H1 (cell line): ENCODE data around the gene ULBP1. TPM values are rescaled to one million over a fixed set of nuclear protein-coding genes. Genes with fewer than 3 reads are reported as not detected.
"Not testable (repeated sequence)": the region's sequence is repeated elsewhere in the genome, so short reads cannot be mapped to it uniquely, and the experiment has no call there.

ENCODE experiments used
- CTCF ChIA-PET: fragments of 300-600 bp; sonication (Branson Sonifier 250); formaldehyde crosslinking; loops from one replicate; lab custom pipeline; 2021; ENCODE audit not compliant: partially characterized antibody; lab: Charles Lee
- POLR2A ChIA-PET: fragments of 300-600 bp; sonication (Branson Sonifier 250); formaldehyde crosslinking; loops from one replicate; lab custom pipeline; 2021; ENCODE audit warnings: inconsistent platforms; ENCODE audit not compliant: partially characterized antibody; lab: Charles Lee
- DNase-seq, 2 experiments: peaks; one replicate each; pipeline versions ENCODE4 v3.0.0 to v3.0.0-alpha.2; 2010 to 2022; ENCODE audit warnings: low spot score in 2 of 2, low read depth in 1 of 2, mixed read lengths in 1 of 2
- FAIRE-seq: peaks from 2 replicates; lab custom pipeline; 2011; peaks lifted over from hg19 to GRCh38; lab: Jason Lieb, UNC
- H2AFZ ChIP-seq: 2 replicates; pipeline ENCODE4 v1.8.1; 2012; ENCODE audit warnings: low read length, inconsistent platforms
- H2AK5ac ChIP-seq: 2 replicates; pipeline ENCODE4 v1.6.1; 2013; ENCODE audit warnings: low read depth, low read length
- H2BK120ac ChIP-seq: replicated peaks from 2 replicates; pipeline ENCODE3; 2013; ENCODE audit warnings: low read depth, low read length, inconsistent platforms
- H2BK12ac ChIP-seq: 2 replicates; pipeline ENCODE4 v1.6.1; 2013; ENCODE audit warnings: low read depth, low read length
- H2BK15ac ChIP-seq: 2 replicates; pipeline ENCODE4 v1.6.1; 2013; ENCODE audit warnings: low read length
- H2BK20ac ChIP-seq: 2 replicates; pipeline ENCODE4 v1.6.1; 2013; ENCODE audit warnings: low read length
- H2BK5ac ChIP-seq: 2 replicates; pipeline ENCODE4 v1.6.1; 2013; ENCODE audit warnings: low read depth, low read length
- H3K14ac ChIP-seq: 2 replicates; pipeline ENCODE4 v1.6.1; 2013; ENCODE audit warnings: inconsistent platforms; ENCODE audit not compliant: insufficient read length
- H3K18ac ChIP-seq: 2 replicates; pipeline ENCODE4 v1.6.1; 2013; ENCODE audit warnings: low read length; ENCODE audit errors: extremely low read depth
- H3K23ac ChIP-seq: 2 replicates; pipeline ENCODE4 v1.6.1; 2013; ENCODE audit warnings: inconsistent platforms; ENCODE audit not compliant: insufficient read length
- H3K23me2 ChIP-seq: 2 replicates; pipeline ENCODE4 v1.6.1; 2013; ENCODE audit warnings: low read depth, low read length
- H3K27ac ChIP-seq: 2 replicates; pipeline ENCODE4 v1.6.1; 2011; ENCODE audit warnings: low read depth, low read length, inconsistent platforms
- H3K27me3 ChIP-seq, 4 experiments: replicated peaks in 1 of 4; 1 replicate in 1 of 4; 2 replicates in 3 of 4; pipeline versions ENCODE4 v1.6.1 to v1.8.1; 2011 to 2013; ENCODE audit warnings: low read length in 3 of 4, mild to moderate bottlenecking in 3 of 4, inconsistent platforms in 2 of 4, mixed read lengths in 2 of 4, moderate library complexity in 1 of 4; ENCODE audit not compliant: control insufficient read depth in 3 of 4, insufficient read depth in 3 of 4; ENCODE audit errors: extremely low read depth in 1 of 4
- H3K36me3 ChIP-seq, 4 experiments: 2 replicates each; pipeline versions ENCODE4 v1.6.1 to v1.8.1; 2011 to 2013; ENCODE audit warnings: mild to moderate bottlenecking in 4 of 4, low read length in 3 of 4, moderate library complexity in 2 of 4, control low read depth in 1 of 4, inconsistent platforms in 1 of 4; ENCODE audit not compliant: insufficient read depth in 4 of 4, control insufficient read depth in 2 of 4
- H3K4ac ChIP-seq: replicated peaks from 2 replicates; pipeline ENCODE3; 2013; ENCODE audit warnings: low read length, low read depth, mixed read lengths, inconsistent platforms; ENCODE audit not compliant: insufficient read length
- H3K4me1 ChIP-seq, 4 experiments: replicated peaks in 1 of 4; 1 replicate in 1 of 4; 2 replicates in 3 of 4; pipeline versions ENCODE4 v1.6.1 to v1.8.1; 2011 to 2013; ENCODE audit warnings: low read length in 3 of 4, inconsistent platforms in 2 of 4, mixed read lengths in 1 of 4; ENCODE audit not compliant: insufficient read depth in 4 of 4, control insufficient read depth in 3 of 4
- H3K4me2 ChIP-seq, 2 experiments: 2 replicates each; pipeline versions ENCODE4 v1.6.1 to v1.8.1; 2011 to 2013; ENCODE audit warnings: low read depth in 2 of 2, low read length in 2 of 2, control low read depth in 1 of 2, inconsistent platforms in 1 of 2, mild to moderate bottlenecking in 1 of 2; ENCODE audit not compliant: insufficient read depth in 1 of 2
- H3K4me3 ChIP-seq, 4 experiments: fragments of 200-600, 300-600 bp in 1 of 4; sonication (generic), shearing (Covaris generic), sonication (Bioruptor Twin) in 1 of 4; 2 replicates each; pipeline versions ENCODE4 v1.5.1 to v1.8.1; 2011 to 2016; ENCODE audit warnings: low read length in 4 of 4, low read depth in 3 of 4, control low read depth in 2 of 4, inconsistent platforms in 2 of 4, mild to moderate bottlenecking in 2 of 4, mixed read lengths in 1 of 4, moderate library complexity in 1 of 4; ENCODE audit not compliant: insufficient read depth in 2 of 4; ENCODE audit errors: extremely low read depth in 1 of 4
- H3K56ac ChIP-seq: replicated peaks from 2 replicates; pipeline ENCODE3; 2013; ENCODE audit warnings: low read depth, mild to moderate bottlenecking, mixed read lengths, low read length, inconsistent platforms; ENCODE audit not compliant: insufficient read length
- H3K79me1 ChIP-seq: 2 replicates; pipeline ENCODE4 v1.6.1; 2013; ENCODE audit warnings: low read depth, low read length, control low read depth
- H3K79me2 ChIP-seq, 2 experiments: 2 replicates each; pipeline versions ENCODE4 v1.6.1 to v1.8.1; 2012 to 2013; ENCODE audit warnings: low read length in 2 of 2, mild to moderate bottlenecking in 2 of 2, inconsistent platforms in 1 of 2; ENCODE audit not compliant: insufficient read depth in 2 of 2, control insufficient read depth in 1 of 2
- H3K9ac ChIP-seq, 4 experiments: replicated peaks in 1 of 4; 1 replicate in 1 of 4; 2 replicates in 3 of 4; pipeline versions ENCODE4 v1.6.1 to v1.8.1; 2011 to 2013; ENCODE audit warnings: low read depth in 3 of 4, low read length in 3 of 4, control low read depth in 2 of 4, mild to moderate bottlenecking in 2 of 4, moderate library complexity in 2 of 4, inconsistent platforms in 1 of 4; ENCODE audit errors: extremely low read depth in 1 of 4
- H3K9me3 ChIP-seq, 2 experiments: 2 replicates each; pipeline versions ENCODE4 v1.6.1 to v1.8.1; 2012 to 2013; ENCODE audit warnings: mild to moderate bottlenecking in 2 of 2, moderate library complexity in 2 of 2, control low read depth in 1 of 2, inconsistent platforms in 1 of 2, low read depth in 1 of 2, low read length in 1 of 2, mixed read lengths in 1 of 2; ENCODE audit not compliant: insufficient read depth in 2 of 2
- H4K20me1 ChIP-seq, 2 experiments: replicated peaks in 1 of 2; 2 replicates each; pipeline versions ENCODE3 to v1.8.1; 2011 to 2013; ENCODE audit warnings: inconsistent platforms in 2 of 2, low read length in 2 of 2, mild to moderate bottlenecking in 1 of 2; ENCODE audit not compliant: insufficient read depth in 2 of 2, control insufficient read depth in 1 of 2
- H4K5ac ChIP-seq: 2 replicates; pipeline ENCODE4 v1.6.1; 2013; ENCODE audit warnings: low read length, low read depth, mixed read lengths, inconsistent platforms; ENCODE audit not compliant: insufficient read length
- H4K8ac ChIP-seq: 2 replicates; pipeline ENCODE4 v1.8.0; 2013; ENCODE audit warnings: mild to moderate bottlenecking, moderate library complexity, low read length, inconsistent platforms; ENCODE audit not compliant: insufficient read depth; ENCODE audit errors: extremely low read depth
- H4K91ac ChIP-seq: replicated peaks from 2 replicates; pipeline ENCODE3; 2013; ENCODE audit warnings: low read length, mixed read lengths, inconsistent platforms; ENCODE audit not compliant: insufficient read length
- WGBS, 2 experiments: shearing (Covaris generic) in 1 of 2; methylation state at CpG; one replicate each; pipeline versions ENCODE4 v1.1.6 to v1.1.7; 2013 to 2015; ENCODE audit warnings: low lambda C conversion rate in 2 of 2, mixed read lengths in 2 of 2, inconsistent platforms in 1 of 2, low coverage in 1 of 2, missing lambda C conversion rate in 1 of 2; ENCODE audit not compliant: insufficient replicate concordance in 2 of 2, insufficient coverage in 1 of 2, insufficient read length in 1 of 2; ENCODE audit errors: extremely low coverage in 1 of 2, missing lambda C conversion rate in 1 of 2; 5-methylcytosine and 5-hydroxymethylcytosine counted together
- polyA plus RNA-seq, 7 experiments: library from polyadenylated mRNA; depleted of rRNA in 3 of 7; stranded (reverse) in 5 of 7; unstranded in 2 of 7; fragments of >200 nt in 5 of 7; fragments of 200-250 nt in 2 of 7; gene quantifications; 1 replicate in 5 of 7; 2 replicates in 1 of 7; 4 replicates in 1 of 7; pipeline versions ENCODE4 v1.2.1 to v1.2.3, GENCODE V29; 2011 to 2013; ENCODE audit warnings: missing spikeins in 2 of 7, mixed read lengths in 2 of 7
- total RNA-seq: library from RNA; stranded (reverse); fragmentation: NEBNext Ultra II Directional; extraction: Animal tissue kit (Norgen Biotek cat#: 25700); gene quantifications from 2 replicates; pipeline ENCODE4 v1.2.1, GENCODE V29; 2021

The ULBP1 gene
- total and polyA plus RNA-seq, 2 of the 8 experiments (the other 6 are each of a cell fraction or from before 2014, with no cell fraction given) = 0.32 to 0.60 TPM

GRCh38 chr6:149974394-149974793 is 10.7 kb downstream of the ULBP1 start:
- not testable (repeated sequence) for H2AK5ac ChIP-seq, H3K14ac ChIP-seq, H3K56ac ChIP-seq, H3K79me1 ChIP-seq, H3K23me2 ChIP-seq, H3K4ac ChIP-seq, H3K27ac ChIP-seq, H4K5ac ChIP-seq, H3K23ac ChIP-seq, H2BK12ac ChIP-seq, FAIRE-seq, H2BK20ac ChIP-seq, H3K4me2 ChIP-seq, H2AFZ ChIP-seq, H4K91ac ChIP-seq, H2BK120ac ChIP-seq, H3K79me2 ChIP-seq, H3K9ac ChIP-seq, H3K18ac ChIP-seq, H3K4me3 ChIP-seq, H2BK5ac ChIP-seq, H3K9me3 ChIP-seq, H3K4me1 ChIP-seq, H4K8ac ChIP-seq, H3K36me3 ChIP-seq, H2BK15ac ChIP-seq, H4K20me1 ChIP-seq
- H3K27me3 ChIP-seq = peaks cover 3 to 45% (median 20%) of the 10 kb centered on the region in 4 experiments
- POLR2A ChIA-PET = interaction anchor here (2.0 kb wide), 1 partner anchor 11 kb away, joined by 6 read pairs; the partner anchor contains the start of gene ULBP1
- CTCF ChIA-PET = interaction anchor here (0.5 to 1.2 kb wide), 4 partner anchors 11 to 843 kb away, joined by 3 to 4 read pairs (median 4); partner anchors contain the start of gene ULBP1
- peak in 1 of 2 experiments; percentile 35 for DNase-seq
- 73% methylated on average over 6 of the region's 6 CpGs; no CpG with 5 or more reads in 1 of the 2 experiments for whole genome bisulfite sequencing, 2 experiments
